Colonic mucosa (tissue), 4 donors: Measurements from ENCODE around the gene PTMS. TPM values are rescaled to one million over a fixed set of nuclear protein-coding genes. Genes with fewer than 3 reads are reported as not detected.

ENCODE experiments used
- DNase-seq: peaks from one replicate; pipeline ENCODE4 v3.0.0-alpha.2; 2020
- H3K27ac ChIP-seq: fragments of 200-600 bp; one replicate; pipeline ENCODE4 v1.8.0; 2021
- H3K27me3 ChIP-seq: fragments of 200-600 bp; one replicate; pipeline ENCODE4 v1.8.0; 2021
- H3K36me3 ChIP-seq: fragments of 200-600 bp; one replicate; pipeline ENCODE4 v1.8.0; 2021
- H3K4me1 ChIP-seq: fragments of 200-600 bp; one replicate; pipeline ENCODE4 v1.8.0; 2021; ENCODE audit warnings: mild to moderate bottlenecking
- H3K4me3 ChIP-seq: fragments of 200-600 bp; one replicate; pipeline ENCODE4 v1.8.0; 2021
- H3K9ac ChIP-seq, 2 donors: one replicate each; pipeline ENCODE4 v1.7.0; 2013; ENCODE audit warnings: control low read depth in 2 of 2, low read depth in 2 of 2, low read length in 2 of 2
- H3K9me3 ChIP-seq: fragments of 200-600 bp; one replicate; pipeline ENCODE4 v1.8.0; 2021
- intact Hi-C: fragments of 100-400 bp; cut with DNase I; formaldehyde crosslinking; loops from one replicate; pipeline ENCODE4 v1.14.1; 2022
- total RNA-seq, 2 donors: library from RNA; stranded (reverse); fragmentation: NEBNext Ultra II Directional in 1 of 2; extraction: Animal tissue kit (Norgen Biotek cat#: 25700) in 1 of 2; gene quantifications; one replicate each; pipeline ENCODE4 v1.2.1, GENCODE V29; 2021
- TF ChIP-seq, protein P1 (sequence below): fragments of 200-600 bp; IDR thresholded peaks from one replicate; pipeline ENCODE4 v1.8.0; 2022; ENCODE audit warnings: antibody characterized with exemption, mild to moderate bottlenecking
- donor health status: healthy.
- donor health status: DM: no; HTN: no; CAD: no.
- donor health status: DM: no; HTN: no; CAD: no.

PTMS gene
- total RNA-seq, 2 donors from 2014 or later = 169 to 182 TPM

DNA sequence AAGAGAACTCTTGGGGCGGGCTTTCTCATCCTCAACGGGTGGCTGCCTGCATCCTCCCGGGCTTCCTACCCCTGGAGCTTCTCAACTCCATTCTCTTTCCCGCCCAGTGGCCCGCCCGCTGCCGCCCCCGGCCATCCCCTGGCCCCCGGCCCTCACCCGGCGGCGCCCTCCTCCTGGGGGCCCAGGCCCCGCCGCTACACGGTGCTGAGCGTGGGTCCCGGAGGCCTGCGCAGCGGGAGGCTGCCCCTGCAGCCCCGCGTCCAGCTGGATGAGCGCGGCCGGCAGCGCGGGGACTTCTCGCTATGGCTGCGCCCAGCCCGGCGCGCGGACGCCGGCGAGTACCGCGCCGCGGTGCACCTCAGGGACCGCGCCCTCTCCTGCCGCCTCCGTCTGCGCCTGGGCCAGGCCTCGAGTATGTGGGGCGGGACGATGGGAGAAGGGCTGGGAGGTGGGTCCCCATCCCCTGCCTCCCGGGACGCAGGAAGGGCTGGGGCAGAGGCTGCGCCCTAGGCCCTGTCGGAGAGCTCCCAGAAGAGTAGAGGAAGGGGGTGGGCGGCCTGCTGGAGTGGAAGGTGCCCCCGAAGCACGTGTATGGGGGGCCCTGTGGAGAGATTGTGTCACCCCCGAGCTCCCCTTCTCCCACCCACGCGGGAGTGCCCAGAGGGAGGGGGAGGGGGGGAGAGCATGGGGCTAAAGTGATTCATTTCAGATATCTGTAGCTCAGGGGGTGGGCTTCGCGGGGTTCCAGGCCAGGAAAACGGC lies 7.6 kb downstream of the PTMS start:
- peak; percentile 40 for DNase-seq
- no peak overlapping the region for H3K27ac ChIP-seq
- TF ChIP-seq, protein P1, sequence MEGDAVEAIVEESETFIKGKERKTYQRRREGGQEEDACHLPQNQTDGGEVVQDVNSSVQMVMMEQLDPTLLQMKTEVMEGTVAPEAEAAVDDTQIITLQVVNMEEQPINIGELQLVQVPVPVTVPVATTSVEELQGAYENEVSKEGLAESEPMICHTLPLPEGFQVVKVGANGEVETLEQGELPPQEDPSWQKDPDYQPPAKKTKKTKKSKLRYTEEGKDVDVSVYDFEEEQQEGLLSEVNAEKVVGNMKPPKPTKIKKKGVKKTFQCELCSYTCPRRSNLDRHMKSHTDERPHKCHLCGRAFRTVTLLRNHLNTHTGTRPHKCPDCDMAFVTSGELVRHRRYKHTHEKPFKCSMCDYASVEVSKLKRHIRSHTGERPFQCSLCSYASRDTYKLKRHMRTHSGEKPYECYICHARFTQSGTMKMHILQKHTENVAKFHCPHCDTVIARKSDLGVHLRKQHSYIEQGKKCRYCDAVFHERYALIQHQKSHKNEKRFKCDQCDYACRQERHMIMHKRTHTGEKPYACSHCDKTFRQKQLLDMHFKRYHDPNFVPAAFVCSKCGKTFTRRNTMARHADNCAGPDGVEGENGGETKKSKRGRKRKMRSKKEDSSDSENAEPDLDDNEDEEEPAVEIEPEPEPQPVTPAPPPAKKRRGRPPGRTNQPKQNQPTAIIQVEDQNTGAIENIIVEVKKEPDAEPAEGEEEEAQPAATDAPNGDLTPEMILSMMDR = no peak
- peaks cover 9% of the 10 kb centered on the region for H3K27me3 ChIP-seq
- H3K9ac ChIP-seq = peak overlapping the region in 1 of 2 donors; percentile 53
- intact Hi-C loops = no loop called here
- H3K4me3 ChIP-seq = peak overlapping the region; percentile 9
- no peaks in the 10 kb centered on the region for H3K9me3 ChIP-seq
- no peaks in the 10 kb centered on the region for H3K4me1 ChIP-seq
- H3K36me3 ChIP-seq = no peaks in the 10 kb centered on the region

GRCh38 chr12:6774499-6775062 lies 8.4 kb downstream of the PTMS start:
- H3K4me3 ChIP-seq = no peak overlapping the region
- peaks cover 9% of the 10 kb centered on the region for H3K27me3 ChIP-seq
- no peaks in the 10 kb centered on the region for H3K36me3 ChIP-seq
- no peaks in the 10 kb centered on the region for H3K4me1 ChIP-seq
- intact Hi-C loops = no loop called here
- TF ChIP-seq, protein P1 = no peak
- no peak overlapping the region for H3K27ac ChIP-seq
- peak overlapping the region in 1 of 2 donors; percentile 5 for H3K9ac ChIP-seq
- no peaks in the 10 kb centered on the region for H3K9me3 ChIP-seq
- DNase-seq = no peak

- no peaks in the 10 kb centered on the region for H3K4me1 ChIP-seq
These were observed 9.3 kb downstream of the PTMS start for GRCh38 chr12:6775185-6776174.

DNA sequence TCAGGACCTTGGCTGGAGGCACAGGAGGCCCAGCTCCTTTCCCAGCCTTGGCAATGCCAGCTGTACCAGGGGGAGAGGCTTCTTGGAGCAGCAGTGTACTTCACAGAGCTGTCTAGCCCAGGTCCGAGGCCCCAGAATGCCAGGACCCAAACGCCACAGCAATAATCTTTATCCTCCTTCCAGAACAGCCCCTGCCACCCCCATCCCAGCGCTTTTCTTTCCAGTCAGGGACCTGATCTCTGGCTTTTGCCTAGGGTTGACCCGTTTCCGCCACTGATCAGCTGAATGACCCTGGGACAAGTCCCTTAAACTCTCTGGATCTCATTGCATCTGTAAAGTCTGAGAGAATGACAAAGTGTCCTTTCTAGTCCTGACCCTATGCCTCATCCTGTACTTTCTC lies 11.2 kb downstream of the PTMS start:
- no peak for DNase-seq
- no peak overlapping the region for H3K27ac ChIP-seq
- H3K9me3 ChIP-seq = no peaks in the 10 kb centered on the region
- H3K4me3 ChIP-seq = no peak overlapping the region
- TF ChIP-seq, protein P1 = no peak
- H3K9ac ChIP-seq = no peak overlapping the region
- H3K36me3 ChIP-seq = no peaks in the 10 kb centered on the region
- intact Hi-C loops = no loop called here
- H3K27me3 ChIP-seq = peaks cover 9% of the 10 kb centered on the region
- no peaks in the 10 kb centered on the region for H3K4me1 ChIP-seq

More at GRCh38 chr12:6775185-6776174, 9.3 kb downstream of the PTMS start:
- DNase-seq = no peak
- TF ChIP-seq, protein P1 = no peak
- Histone ChIP-seq H3K9me3 (no peaks in the 10 kb centered on the region), H3K9ac (no peak overlapping the region), H3K36me3 (no peaks in the 10 kb centered on the region), H3K27me3 (peaks cover 9% of the 10 kb centered on the region), H3K4me3 (no peak overlapping the region), H3K27ac (no peak overlapping the region)
- intact Hi-C loops = no loop called here

- peak; percentile 38 for DNase-seq
- H3K9ac ChIP-seq = peak overlapping the region; percentile 26 to 62
- peak overlapping the region; percentile 13 for H3K27ac ChIP-seq
- H3K4me1 ChIP-seq = no peaks in the 10 kb centered on the region
- H3K4me3 ChIP-seq = peak overlapping the region; percentile 37
- no peaks in the 10 kb centered on the region for H3K9me3 ChIP-seq
- no peaks in the 10 kb centered on the region for H3K36me3 ChIP-seq
- peaks cover 7% of the 10 kb centered on the region for H3K27me3 ChIP-seq
- TF ChIP-seq, protein P1 = no peak
- intact Hi-C loops = loop anchor here (2.0 kb wide), 1 partner anchor 25 kb away; the partner anchor contains the start of gene MLF2
These were observed 12.0 kb downstream of the PTMS start for GRCh38 chr12:6778217-6778573.
